Transverse colon (tissue), 4 donors: ENCODE measurements around the gene LDLRAD4. TPM values are rescaled to one million over a fixed set of nuclear protein-coding genes. Genes with fewer than 3 reads are reported as not detected.
"Not testable (repeated sequence)": the region's sequence is repeated elsewhere in the genome, so short reads cannot be mapped to it uniquely, and the experiment has no call there.

Experiments used
- DNase-seq: peaks from one replicate; pipeline ENCODE4 v3.0.0-alpha.2; 2019
- H3K27ac ChIP-seq, 4 donors: fragments of 200-600 bp; sonication (generic); 2 replicates each; pipeline ENCODE4 v1.5.1; 2016 to 2018; ENCODE audit warnings: inconsistent platforms in 4 of 4
- H3K27me3 ChIP-seq: fragments of 200-600 bp; sonication (generic); 2 replicates; pipeline ENCODE4 v1.5.1; 2017; ENCODE audit warnings: inconsistent platforms
- H3K36me3 ChIP-seq, 4 donors: fragments of 200-600 bp; sonication (generic); 2 replicates each; pipeline ENCODE4 v1.5.1; 2017 to 2019; ENCODE audit warnings: inconsistent platforms in 4 of 4
- H3K4me1 ChIP-seq, 4 donors: fragments of 200-600 bp; sonication (generic); 2 replicates each; pipeline ENCODE4 v1.5.1; 2017 to 2020; ENCODE audit warnings: inconsistent platforms in 4 of 4
- H3K4me3 ChIP-seq, 4 donors: fragments of 200-600 bp; sonication (generic); 1 replicate in 1 of 4; 2 replicates in 3 of 4; pipeline versions ENCODE4 v1.5.1 to v1.6.1; 2017 to 2019; ENCODE audit warnings: inconsistent platforms in 4 of 4
- H3K9me3 ChIP-seq, 2 donors: fragments of 200-600 bp; sonication (generic); 2 replicates each; pipeline ENCODE4 v1.5.1; 2017 to 2019; ENCODE audit warnings: inconsistent platforms in 2 of 2
- EP300 ChIP-seq: sonication (generic); formaldehyde crosslinking; IDR thresholded peaks from one replicate; pipeline ENCODE4 v1.6.1; 2017; ENCODE audit warnings: antibody characterized with exemption, low read depth
- POLR2A ChIP-seq: fragments of 450-650 bp; IDR thresholded peaks from one replicate; pipeline ENCODE4 v1.6.1; 2016; ENCODE audit warnings: antibody characterized with exemption, mild to moderate bottlenecking, moderate library complexity
- POLR2AphosphoS5 ChIP-seq, 3 donors: sonication (generic); formaldehyde crosslinking; IDR thresholded peaks; one replicate each; pipeline ENCODE4 v1.6.1; 2016; ENCODE audit warnings: antibody characterized with exemption in 3 of 3
- WGBS, 2 donors: methylation state at CpG; one replicate each; pipeline ENCODE4 v1.1.5; 2018; ENCODE audit warnings: low coverage in 1 of 2; 5-methylcytosine and 5-hydroxymethylcytosine counted together
- in situ Hi-C, 4 donors: fragments of 200-750 bp; cut with MboI; loops; one replicate each; pipeline versions ENCODE4 v1.15.0 to v1.15.1; 2017; ENCODE audit warnings: low sequenced_read_pairs in 3 of 4, low pct_ligation_motif_present in 1 of 4, low pct_unique_long_range_greater_than_20kb in 1 of 4
- intact Hi-C: fragments of 100-400 bp; cut with DNase I; formaldehyde crosslinking; loops from one replicate; pipeline ENCODE4 v1.15.1; 2023; ENCODE audit warnings: low total_unique reads
- total RNA-seq, 4 donors: library from RNA; depleted of rRNA; stranded (reverse); fragments of >200 nt; gene quantifications; one replicate each; pipeline ENCODE4 v1.1.0, GENCODE V29; 2016
- TF ChIP-seq, protein P1 (sequence below), 5 experiments: fragments of 200-600 bp in 3 of 5; fragments of 450-650 bp in 2 of 5; sonication (generic) in 3 of 5; IDR thresholded peaks; 1 replicate in 2 of 5; 2 replicates in 3 of 5; pipeline ENCODE4 v1.5.1; 2016 to 2017; ENCODE audit warnings: antibody characterized with exemption in 5 of 5, inconsistent platforms in 3 of 5, mild to moderate bottlenecking in 2 of 5, moderate library complexity in 1 of 5

The LDLRAD4 gene
- total RNA-seq, 4 donors from 2014 or later = 34.8 to 277 (median 60.6) TPM

DNA sequence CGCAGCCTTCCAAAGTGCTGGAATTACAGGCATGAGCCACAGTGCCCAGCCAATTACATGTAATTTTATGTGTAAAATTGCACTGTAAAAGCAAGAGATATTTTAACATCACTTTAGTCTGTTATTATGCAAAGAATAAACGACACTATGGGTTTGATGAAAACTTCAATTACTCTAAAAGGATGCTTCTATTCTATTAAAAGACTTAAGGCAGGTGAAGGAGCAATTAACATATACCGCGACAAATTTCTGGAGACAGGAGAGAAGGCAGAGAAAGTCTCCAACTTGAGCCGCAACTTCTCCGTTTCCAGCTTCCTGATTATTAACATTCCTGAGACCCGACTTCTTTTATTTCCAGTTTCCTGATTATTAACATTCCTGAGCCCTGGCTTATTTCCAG, 454.1 kb downstream of the LDLRAD4 start:
- no peaks in the 10 kb centered on the region for H3K27me3 ChIP-seq
- H3K27ac ChIP-seq = no peak overlapping the region
- WGBS, 2 donors = 87 to 88% methylated on average over 6 to 7 of the region's 7 CpGs
- in situ Hi-C loops = loop anchor here in 1 of 4 donors (25.0 kb wide), 1 partner anchor 90 kb away; no protein-coding TSS in a partner anchor
- intact Hi-C loops = no loop called here
- no peak for TF ChIP-seq POLR2AphosphoS5 (IDR thresholded peaks at IDR 0.05)
- no peak for TF ChIP-seq POLR2A
- TF ChIP-seq EP300 = no peak
- TF ChIP-seq, protein P1, sequence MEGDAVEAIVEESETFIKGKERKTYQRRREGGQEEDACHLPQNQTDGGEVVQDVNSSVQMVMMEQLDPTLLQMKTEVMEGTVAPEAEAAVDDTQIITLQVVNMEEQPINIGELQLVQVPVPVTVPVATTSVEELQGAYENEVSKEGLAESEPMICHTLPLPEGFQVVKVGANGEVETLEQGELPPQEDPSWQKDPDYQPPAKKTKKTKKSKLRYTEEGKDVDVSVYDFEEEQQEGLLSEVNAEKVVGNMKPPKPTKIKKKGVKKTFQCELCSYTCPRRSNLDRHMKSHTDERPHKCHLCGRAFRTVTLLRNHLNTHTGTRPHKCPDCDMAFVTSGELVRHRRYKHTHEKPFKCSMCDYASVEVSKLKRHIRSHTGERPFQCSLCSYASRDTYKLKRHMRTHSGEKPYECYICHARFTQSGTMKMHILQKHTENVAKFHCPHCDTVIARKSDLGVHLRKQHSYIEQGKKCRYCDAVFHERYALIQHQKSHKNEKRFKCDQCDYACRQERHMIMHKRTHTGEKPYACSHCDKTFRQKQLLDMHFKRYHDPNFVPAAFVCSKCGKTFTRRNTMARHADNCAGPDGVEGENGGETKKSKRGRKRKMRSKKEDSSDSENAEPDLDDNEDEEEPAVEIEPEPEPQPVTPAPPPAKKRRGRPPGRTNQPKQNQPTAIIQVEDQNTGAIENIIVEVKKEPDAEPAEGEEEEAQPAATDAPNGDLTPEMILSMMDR (IDR thresholded peaks at IDR 0.05) = no peak
- H3K9me3 ChIP-seq = no peaks in the 10 kb centered on the region
- peaks cover 0 to 7% (median 0%) of the 10 kb centered on the region in 4 donors for H3K36me3 ChIP-seq
- H3K4me3 ChIP-seq = no peak overlapping the region
- DNase-seq = no peak
- peaks cover 0 to 9% (median 2%) of the 10 kb centered on the region in 4 donors for H3K4me1 ChIP-seq

DNA sequence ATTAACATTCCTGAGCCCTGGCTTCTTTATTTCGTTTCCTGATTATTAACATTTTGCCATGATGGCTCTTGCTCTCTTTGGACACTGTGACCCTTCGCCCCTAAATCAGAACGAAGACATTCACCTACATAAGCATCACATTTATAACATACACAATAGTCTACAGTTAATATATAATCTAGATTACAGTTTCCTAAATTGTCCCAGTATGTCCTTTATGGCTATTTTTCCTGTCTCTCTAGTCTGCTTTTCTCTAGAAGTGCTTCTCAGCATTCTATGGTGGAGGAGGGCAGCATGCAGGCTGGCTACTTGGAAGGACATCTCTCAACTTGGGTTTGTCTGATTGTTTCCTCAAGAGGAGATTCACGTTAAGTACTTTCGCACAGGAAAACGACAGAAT, 457.9 kb downstream of the LDLRAD4 start:
- Histone ChIP-seq H3K9me3 (no peaks in the 10 kb centered on the region), H3K4me1 (peaks cover 0 to 13% (median 2%) of the 10 kb centered on the region in 4 donors), H3K27ac (no peak overlapping the region), H3K4me3 (no peak overlapping the region), H3K27me3 (no peaks in the 10 kb centered on the region), H3K36me3 (no peaks in the 10 kb centered on the region)
- WGBS, 2 donors = 58 to 76% methylated on average over 6 of the region's 6 CpGs
- DNase-seq = no peak
- in situ Hi-C loops = no loop called here
- no peak for TF ChIP-seq EP300
- TF ChIP-seq POLR2AphosphoS5 (IDR thresholded peaks at IDR 0.05) = no peak
- TF ChIP-seq, protein P1 (IDR thresholded peaks at IDR 0.05) = no peak
- TF ChIP-seq POLR2A = no peak
- intact Hi-C loops = no loop called here

DNA sequence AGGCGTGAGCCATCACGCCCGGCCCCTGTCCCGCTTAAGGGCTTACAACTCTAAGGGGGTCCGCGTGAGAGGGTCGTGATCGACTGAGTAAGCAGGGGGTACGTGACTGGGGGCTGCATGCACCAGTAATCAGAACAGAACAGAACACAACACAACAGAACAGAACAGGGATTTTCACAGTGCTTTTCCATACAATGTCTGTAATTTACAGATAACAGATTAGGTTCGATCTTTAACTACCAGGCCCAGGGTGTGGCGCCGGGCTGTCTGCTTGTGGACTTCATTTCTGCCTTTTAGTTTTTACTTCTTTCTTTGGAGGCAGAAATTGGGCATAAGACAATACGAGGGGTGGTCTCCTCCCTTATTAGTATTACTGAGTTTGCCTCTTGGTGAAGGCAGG, 458.8 kb downstream of the LDLRAD4 start:
- H3K4me3 ChIP-seq, H3K27me3 ChIP-seq, H3K36me3 ChIP-seq, in situ Hi-C loops, H3K27ac ChIP-seq, intact Hi-C loops, H3K9me3 ChIP-seq, DNase-seq: not testable (repeated sequence)
- WGBS, 2 donors = 94 to 95% methylated on average over 13 of the region's 13 CpGs
- H3K4me1 ChIP-seq = peaks cover 0 to 13% (median 2%) of the 10 kb centered on the region in 4 donors

DNA sequence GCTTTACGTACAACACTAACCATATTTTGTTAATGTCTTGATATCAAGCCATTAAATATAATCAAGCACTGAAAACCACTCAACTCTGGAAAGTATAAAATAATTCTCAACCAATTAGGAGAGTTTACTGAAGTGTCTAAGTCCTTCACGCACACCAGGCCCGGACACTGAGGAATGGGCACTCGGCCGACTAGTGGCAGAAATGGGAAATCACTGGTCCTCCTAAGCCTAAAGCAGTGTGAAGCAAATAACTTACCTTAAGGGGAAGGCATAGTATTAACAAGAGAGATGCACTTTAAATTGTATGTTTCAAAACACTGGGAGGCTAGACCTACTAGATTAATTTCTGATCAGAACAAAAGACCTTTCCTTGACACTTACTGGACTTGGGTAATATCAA, 462.1 kb downstream of the LDLRAD4 start:
- Histone ChIP-seq H3K4me1 (peaks cover 0 to 13% (median 2%) of the 10 kb centered on the region in 4 donors), H3K9me3 (no peaks in the 10 kb centered on the region), H3K27ac (no peak overlapping the region), H3K4me3 (no peak overlapping the region), H3K27me3 (no peaks in the 10 kb centered on the region), H3K36me3 (no peaks in the 10 kb centered on the region)
- in situ Hi-C loops = no loop called here
- intact Hi-C loops = no loop called here
- TF ChIP-seq, protein P1 (IDR thresholded peaks at IDR 0.05) = peak; percentile 37 to 46 (median 42)
- TF ChIP-seq EP300 = no peak
- 67 to 72% methylated on average over 5 of the region's 5 CpGs for WGBS, 2 donors
- no peak for DNase-seq

DNA sequence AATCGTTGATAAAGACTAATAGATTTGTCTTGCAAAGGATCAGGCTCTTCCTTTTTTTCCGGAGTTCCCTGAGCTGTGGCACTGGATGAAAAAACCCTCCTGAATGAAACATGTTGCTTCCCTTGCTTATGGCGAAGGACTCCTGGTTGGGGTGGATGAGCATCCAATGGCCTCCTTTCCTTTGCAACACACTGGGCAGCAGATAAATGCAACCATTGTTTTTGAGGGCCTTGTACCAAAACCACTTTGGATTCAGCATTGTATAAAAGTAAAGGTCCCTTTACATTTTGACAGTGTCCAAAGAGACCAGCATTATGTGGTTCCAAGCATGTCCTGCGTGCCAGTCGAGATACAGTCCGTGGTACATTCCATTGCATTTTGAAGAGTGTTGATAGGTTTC, 463.1 kb downstream of the LDLRAD4 start:
- in situ Hi-C loops = no loop called here
- Histone ChIP-seq H3K4me1 (peaks cover 0 to 8% (median 0%) of the 10 kb centered on the region in 4 donors), H3K27me3 (no peaks in the 10 kb centered on the region), H3K9me3 (no peaks in the 10 kb centered on the region), H3K4me3 (no peak overlapping the region), H3K36me3 (no peaks in the 10 kb centered on the region), H3K27ac (no peak overlapping the region)
- no peak for TF ChIP-seq POLR2AphosphoS5 (IDR thresholded peaks at IDR 0.05)
- DNase-seq = no peak
- intact Hi-C loops = no loop called here
- WGBS, 2 donors = 91 to 95% methylated on average over 3 to 6 of the region's 6 CpGs
